SK-N-MC (cell line): ENCODE measurements around the gene ELOA.

Source experiments
- EZH2 ChIP-seq: fragments of 200-600 bp; sonication (generic); IDR thresholded peaks from one replicate; pipeline ENCODE4 v1.6.1; 2017; ENCODE audit warnings: antibody characterized with exemption
- FOXP2 ChIP-seq: optimal IDR thresholded peaks from 2 replicates; pipeline ENCODE3; 2011; ENCODE audit warnings: mild to moderate bottlenecking, moderate library complexity; ENCODE audit not compliant: insufficient read depth; ENCODE audit errors: extremely low read length, control extremely low read depth
- POLR2AphosphoS5 ChIP-seq: IDR thresholded peaks from 2 replicates; pipeline ENCODE4 v1.6.1; 2012; ENCODE audit warnings: mild to moderate bottlenecking, low read depth, low read length, borderline replicate concordance

DNA sequence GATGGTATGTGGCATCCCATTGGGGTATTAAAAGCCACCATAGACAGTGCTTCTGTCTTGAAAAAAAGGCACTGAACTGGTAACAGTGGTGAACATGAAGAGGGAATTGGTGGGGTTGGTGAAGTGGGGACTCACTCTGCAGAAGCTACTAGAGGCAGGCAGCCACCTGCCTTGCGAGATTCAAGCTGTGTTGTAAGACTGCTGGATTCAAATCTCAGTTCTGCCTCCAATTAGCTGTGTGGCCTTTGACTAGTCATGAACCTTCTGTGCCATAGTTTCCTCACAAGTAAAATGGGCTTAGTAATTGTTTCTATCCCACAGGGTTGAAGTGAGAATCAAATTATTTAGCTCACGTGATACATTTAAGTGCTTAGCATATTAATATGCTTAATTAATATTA is 16.6 kb upstream of the ELOA start:
- no peak for TF ChIP-seq EZH2
- TF ChIP-seq POLR2AphosphoS5: no peak
- TF ChIP-seq FOXP2: no peak
